Activated T-helper 1 cell treated with anti-CD3 and anti-CD28 coated beads, Interleukin-12 subunit alpha, Interleukin-12 subunit beta, Interleukin-2, Interleukin-4 antibody, amounts not matched to agents 30 ng/mL and 10 ng/mL and 1 ng/mL, durations not matched to agents 14 hours and 24 hours and 36 hours (primary cell): ENCODE measurements around the gene PA2G4. TPM values are rescaled to one million over a fixed set of nuclear protein-coding genes. Genes with fewer than 3 reads are reported as not detected.

Source experiments
- DNase-seq: peaks from one replicate; pipeline ENCODE4 v3.0.0; 2021; ENCODE audit warnings: low spot score
- H3K27ac Mint-ChIP-seq: one replicate; pipeline ENCODE4 v1.8.0; 2021; ENCODE audit warnings: mild to moderate bottlenecking, mixed read lengths
- H3K27me3 Mint-ChIP-seq: one replicate; pipeline ENCODE4 v1.8.0; 2022; ENCODE audit warnings: mild to moderate bottlenecking, moderate library complexity, mixed read lengths; ENCODE audit not compliant: insufficient read depth
- H3K36me3 Mint-ChIP-seq: one replicate; pipeline ENCODE4 v1.8.0; 2021; ENCODE audit warnings: low read depth, mixed read lengths
- H3K4me1 Mint-ChIP-seq: one replicate; pipeline ENCODE4 v1.8.0; 2021; ENCODE audit warnings: low read depth, mixed read lengths
- H3K4me3 Mint-ChIP-seq: one replicate; pipeline ENCODE4 v1.8.0; 2021; ENCODE audit warnings: mild to moderate bottlenecking, moderate library complexity, mixed read lengths
- H3K9me3 Mint-ChIP-seq: one replicate; pipeline ENCODE4 v1.8.0; 2021; ENCODE audit warnings: mixed read lengths
- intact Hi-C: fragments of 100-400 bp; cut with micrococcal nuclease; formaldehyde crosslinking; loops from one replicate; pipeline ENCODE4 v1.15.1; 2024
- total RNA-seq: library from RNA; stranded (reverse); gene quantifications from 2 replicates; pipeline ENCODE4 v1.2.3, GENCODE V29; 2022

PA2G4 gene
- total RNA-seq, 1 donor from 2014 or later = 419 TPM

DNA sequence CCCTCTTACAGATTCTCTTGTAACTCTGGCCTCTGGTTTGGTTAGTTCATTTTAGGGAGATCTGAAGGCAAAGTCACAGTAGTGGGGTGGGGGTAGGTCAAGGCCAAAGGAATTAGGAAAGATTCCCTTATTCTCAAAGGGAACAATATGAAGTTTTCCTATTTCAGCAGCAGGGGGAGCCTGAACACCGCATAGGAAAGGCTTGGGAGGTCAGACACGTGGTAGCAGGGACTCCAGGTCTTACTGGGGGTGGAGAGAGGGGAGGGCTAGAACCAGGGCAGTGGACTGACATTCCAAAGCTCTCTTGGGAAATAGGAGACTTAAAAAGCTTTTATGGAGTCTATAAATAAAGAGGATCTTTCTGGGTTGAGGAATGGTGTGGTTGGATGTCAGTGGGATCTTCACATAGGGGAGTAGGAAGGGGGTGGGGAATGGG is 15.0 kb downstream of the PA2G4 start:
- Mint-ChIP-seq H3K36me3 (peaks cover 27% of the 10 kb centered on the region), H3K27me3 (no peaks in the 10 kb centered on the region), H3K27ac (peak overlapping the region; percentile 82), H3K4me3 (peak overlapping the region; percentile 91), H3K4me1 (peaks cover 40% of the 10 kb centered on the region), H3K9me3 (no peaks in the 10 kb centered on the region)
- intact Hi-C loops = loop anchor here (1.0 to 5.0 kb wide), 15 partner anchors 70 to 1633 kb away; partner anchors contain the start of genes ANKRD52, APOF, ATP5F1B and CDK4
- peak; percentile 44 for DNase-seq

DNA sequence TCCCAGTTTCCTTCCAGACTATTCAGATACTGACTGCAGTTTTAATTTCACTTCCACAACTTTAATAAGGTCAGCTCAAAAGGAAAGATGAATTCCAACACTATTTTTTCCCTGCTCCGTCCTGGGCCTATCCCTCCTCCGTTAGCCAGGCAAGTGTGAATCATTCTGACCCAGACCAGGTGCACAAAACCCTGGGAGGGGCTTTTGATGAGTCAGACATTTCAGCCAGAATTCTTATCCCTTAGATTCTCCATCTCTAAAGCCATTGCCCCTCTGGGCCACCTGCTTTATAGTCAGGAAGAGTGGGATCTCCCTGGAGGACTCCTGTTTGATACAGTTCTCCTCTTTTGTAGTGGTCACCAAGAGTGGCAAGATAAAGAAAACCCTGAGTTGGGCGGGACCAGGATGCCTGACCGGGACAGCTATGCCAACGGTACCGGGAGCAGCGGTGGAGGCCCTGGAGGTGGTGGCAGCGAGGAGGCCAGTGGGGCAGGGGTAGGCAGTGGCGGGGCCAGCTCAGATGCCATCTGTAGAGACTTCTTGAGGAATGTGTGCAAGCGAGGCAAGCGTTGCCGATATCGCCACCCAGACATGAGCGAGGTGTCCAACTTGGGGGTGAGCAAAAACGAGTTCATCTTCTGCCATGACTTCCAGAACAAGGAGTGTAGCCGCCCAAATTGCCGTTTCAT is 15.9 kb downstream of the PA2G4 start:
- no peak overlapping the region for H3K27ac Mint-ChIP-seq
- no peak for DNase-seq
- H3K27me3 Mint-ChIP-seq = no peaks in the 10 kb centered on the region
- no peaks in the 10 kb centered on the region for H3K9me3 Mint-ChIP-seq
- no peak overlapping the region for H3K4me3 Mint-ChIP-seq
- H3K4me1 Mint-ChIP-seq = peaks cover 40% of the 10 kb centered on the region
- peaks cover 27% of the 10 kb centered on the region for H3K36me3 Mint-ChIP-seq
- intact Hi-C loops = no loop called here

DNA sequence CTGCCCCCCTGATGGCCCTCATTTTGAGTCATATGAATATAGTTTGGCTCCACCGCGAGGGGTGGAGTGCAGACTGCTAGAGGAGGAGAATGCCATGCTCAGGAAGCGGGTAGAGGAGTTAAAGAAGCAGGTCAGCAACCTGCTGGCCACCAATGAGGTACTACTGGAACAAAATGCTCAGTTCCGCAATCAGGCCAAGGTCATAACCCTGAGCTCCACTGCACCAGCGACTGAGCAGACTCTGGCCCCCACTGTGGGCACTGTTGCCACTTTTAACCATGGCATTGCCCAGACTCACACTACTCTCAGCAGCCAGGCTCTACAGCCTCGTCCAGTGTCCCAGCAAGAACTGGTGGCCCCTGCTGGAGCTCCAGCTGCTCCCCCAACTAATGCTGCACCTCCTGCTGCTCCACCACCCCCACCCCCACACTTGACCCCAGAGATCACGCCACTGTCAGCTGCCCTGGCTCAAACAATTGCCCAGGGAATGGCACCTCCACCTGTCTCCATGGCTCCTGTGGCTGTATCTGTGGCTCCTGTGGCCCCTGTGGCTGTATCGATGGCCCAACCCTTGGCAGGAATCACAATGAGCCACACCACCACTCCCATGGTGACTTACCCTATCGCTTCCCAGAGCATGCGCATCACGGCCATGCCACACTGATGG is 17.0 kb downstream of the PA2G4 start:
- Mint-ChIP-seq H3K27me3 (no peaks in the 10 kb centered on the region), H3K9me3 (no peaks in the 10 kb centered on the region), H3K36me3 (peaks cover 27% of the 10 kb centered on the region), H3K27ac (no peak overlapping the region), H3K4me1 (peaks cover 40% of the 10 kb centered on the region), H3K4me3 (no peak overlapping the region)
- intact Hi-C loops = no loop called here
- DNase-seq = no peak

DNA sequence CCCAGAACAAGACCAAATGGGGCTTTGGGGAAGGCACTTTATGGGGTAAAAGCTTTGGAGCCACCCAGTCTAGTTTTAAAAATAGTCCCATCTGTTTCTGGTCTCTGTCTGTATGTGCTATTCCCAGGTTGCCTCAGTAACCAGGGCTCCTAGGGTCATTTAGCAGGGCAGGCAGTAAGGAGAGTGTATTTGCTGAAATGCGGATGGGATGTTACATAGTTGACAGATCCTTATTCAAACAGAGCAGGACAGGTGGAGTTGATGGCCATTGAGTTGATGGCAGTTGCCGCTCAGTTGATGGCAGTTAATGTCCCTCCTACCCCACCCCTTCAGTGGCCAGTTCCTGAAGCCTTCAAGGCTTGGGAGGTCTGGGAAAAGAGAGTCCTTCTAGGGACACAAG is 18.3 kb downstream of the PA2G4 start:
- H3K9me3 Mint-ChIP-seq = no peaks in the 10 kb centered on the region
- H3K36me3 Mint-ChIP-seq = peaks cover 15% of the 10 kb centered on the region
- H3K4me3 Mint-ChIP-seq = no peak overlapping the region
- intact Hi-C loops = no loop called here
- H3K27ac Mint-ChIP-seq = no peak overlapping the region
- H3K4me1 Mint-ChIP-seq = peaks cover 52% of the 10 kb centered on the region
- H3K27me3 Mint-ChIP-seq = no peaks in the 10 kb centered on the region
- DNase-seq = no peak

DNA sequence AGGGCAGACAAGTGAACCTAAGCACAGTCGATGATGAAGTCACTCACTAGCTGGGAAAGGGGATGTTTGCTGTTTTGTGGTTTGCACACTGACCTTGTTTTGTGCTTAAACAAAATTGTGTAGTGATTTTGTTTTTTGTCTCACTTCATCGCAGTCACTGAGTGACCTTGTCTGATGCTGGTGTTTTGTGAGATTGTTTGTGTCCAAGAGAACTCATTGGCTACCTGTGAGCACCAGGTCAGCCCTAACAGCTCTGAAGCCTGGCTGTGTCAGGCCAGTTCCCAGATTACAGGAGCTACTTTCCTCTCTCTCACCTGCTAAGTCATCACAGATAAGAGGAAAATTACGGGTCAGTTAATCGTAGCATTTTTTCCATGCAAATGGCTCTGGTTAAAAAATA is 19.8 kb downstream of the PA2G4 start:
- H3K4me1 Mint-ChIP-seq = peaks cover 47% of the 10 kb centered on the region
- H3K9me3 Mint-ChIP-seq = no peaks in the 10 kb centered on the region
- no peaks in the 10 kb centered on the region for H3K27me3 Mint-ChIP-seq
- intact Hi-C loops = no loop called here
- peaks cover 10% of the 10 kb centered on the region for H3K36me3 Mint-ChIP-seq
- H3K4me3 Mint-ChIP-seq = no peak overlapping the region
- H3K27ac Mint-ChIP-seq = peak overlapping the region; percentile 43
- DNase-seq = no peak

DNA sequence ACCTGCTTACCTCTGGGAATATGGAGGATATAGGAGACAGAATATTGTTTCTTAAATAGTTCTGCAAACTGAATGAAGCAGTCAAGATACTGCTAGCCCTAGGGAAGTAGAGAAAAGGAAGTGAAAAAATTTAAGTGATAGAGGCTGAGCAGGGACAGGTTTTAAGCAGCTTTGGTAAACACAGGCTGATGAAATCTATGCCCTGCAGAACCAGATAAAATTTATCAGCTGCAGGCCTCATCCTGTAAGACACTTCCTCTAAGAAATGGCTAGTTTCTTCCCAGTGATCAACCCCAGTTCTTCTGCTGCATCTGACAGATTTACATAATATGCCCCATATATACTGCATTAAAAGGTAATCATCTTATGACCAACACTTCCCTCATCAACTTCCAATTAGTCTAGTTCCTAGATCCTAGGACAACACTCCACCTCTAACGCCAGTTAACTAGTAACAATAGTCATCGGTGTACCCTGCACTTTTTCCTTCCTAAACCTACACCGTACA is 22.4 kb downstream of the PA2G4 start:
- H3K27ac Mint-ChIP-seq = peak overlapping the region; percentile 94
- intact Hi-C loops = loop anchor here (1.0 to 2.0 kb wide), 9 partner anchors 8 to 342 kb away; partner anchors contain the start of genes ANKRD52, COQ10A, MYL6 and NABP2
- H3K4me3 Mint-ChIP-seq = peak overlapping the region; percentile 97
- H3K27me3 Mint-ChIP-seq = no peaks in the 10 kb centered on the region
- H3K9me3 Mint-ChIP-seq = no peaks in the 10 kb centered on the region
- peaks cover 22% of the 10 kb centered on the region for H3K36me3 Mint-ChIP-seq
- DNase-seq = no peak
- peaks cover 55% of the 10 kb centered on the region for H3K4me1 Mint-ChIP-seq

DNA sequence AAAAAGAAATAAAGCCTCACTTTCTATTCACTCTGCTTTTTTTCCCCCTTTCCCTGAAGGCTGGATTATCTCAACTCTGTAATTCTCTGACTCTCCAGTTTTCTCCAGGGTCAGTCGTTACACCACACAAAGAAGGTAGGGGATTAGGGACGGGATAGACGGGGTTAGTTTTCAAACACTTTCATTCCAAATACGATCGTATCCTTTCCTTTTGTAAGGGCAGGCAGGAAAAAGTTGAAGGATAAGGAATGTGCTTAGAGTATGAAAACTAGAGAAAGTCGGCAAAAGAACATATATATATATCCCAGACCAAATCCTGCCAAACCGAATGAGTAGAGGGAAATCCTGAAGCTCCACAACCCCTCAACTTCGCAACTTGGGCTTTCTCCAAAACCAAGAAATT is 23.1 kb downstream of the PA2G4 start:
- intact Hi-C loops = loop anchor here (1.0 to 2.0 kb wide), 3 partner anchors 131 to 341 kb away; partner anchors contain the start of genes ANKRD52, SARNP and SPRYD4
- Mint-ChIP-seq H3K4me3 (peak overlapping the region; percentile 97), H3K27me3 (no peaks in the 10 kb centered on the region), H3K4me1 (peaks cover 61% of the 10 kb centered on the region), H3K9me3 (no peaks in the 10 kb centered on the region), H3K36me3 (peaks cover 27% of the 10 kb centered on the region), H3K27ac (peak overlapping the region; percentile 94)
- no peak for DNase-seq

DNA sequence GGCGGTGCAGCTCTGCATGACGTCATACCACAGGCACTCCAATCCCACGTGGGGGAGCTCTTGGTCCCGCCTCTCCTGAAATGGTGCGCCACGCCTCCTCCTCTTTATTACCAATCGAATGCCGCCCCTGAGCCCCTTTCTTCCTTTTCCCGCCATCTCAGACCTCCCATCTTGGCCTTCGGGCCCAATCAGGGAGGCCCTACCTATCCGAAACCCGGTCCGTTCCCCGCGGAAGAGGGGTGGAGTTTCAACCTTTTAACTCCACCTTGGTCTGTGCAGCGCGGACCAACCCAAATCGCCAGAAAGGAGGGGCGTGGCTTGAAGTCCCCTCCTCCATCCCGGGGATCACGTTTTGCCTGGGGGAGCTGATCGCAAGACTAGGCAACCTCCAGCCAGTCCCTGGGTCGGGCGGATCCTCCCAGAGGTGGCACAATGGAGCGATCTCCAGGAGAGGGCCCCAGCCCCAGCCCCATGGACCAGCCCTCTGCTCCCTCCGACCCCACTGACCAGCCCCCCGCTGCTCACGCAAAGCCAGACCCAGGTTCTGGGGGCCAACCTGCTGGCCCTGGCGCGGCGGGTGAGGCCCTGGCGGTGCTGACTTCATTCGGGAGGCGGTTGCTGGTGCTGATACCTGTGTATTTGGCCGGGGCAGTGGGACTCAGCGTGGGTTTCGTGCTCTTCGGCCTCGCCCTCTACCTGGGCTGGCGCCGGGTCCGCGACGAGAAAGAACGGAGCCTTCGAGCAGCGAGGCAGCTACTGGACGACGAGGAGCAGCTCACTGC is 23.7 kb downstream of the PA2G4 start, which contains the start of gene ESYT1:
Gene ESYT1 (plus strand): TSS at position 380 of the 782 bp plus-strand sequence. CDS start 53 bp downstream, at position 433.
- peaks cover 62% of the 10 kb centered on the region for H3K4me1 Mint-ChIP-seq
- intact Hi-C loops = loop anchor here (1.0 to 2.0 kb wide), 5 partner anchors 24 to 341 kb away; partner anchors contain the start of genes ANKRD52, MYL6B, SARNP and SPRYD4

DNA sequence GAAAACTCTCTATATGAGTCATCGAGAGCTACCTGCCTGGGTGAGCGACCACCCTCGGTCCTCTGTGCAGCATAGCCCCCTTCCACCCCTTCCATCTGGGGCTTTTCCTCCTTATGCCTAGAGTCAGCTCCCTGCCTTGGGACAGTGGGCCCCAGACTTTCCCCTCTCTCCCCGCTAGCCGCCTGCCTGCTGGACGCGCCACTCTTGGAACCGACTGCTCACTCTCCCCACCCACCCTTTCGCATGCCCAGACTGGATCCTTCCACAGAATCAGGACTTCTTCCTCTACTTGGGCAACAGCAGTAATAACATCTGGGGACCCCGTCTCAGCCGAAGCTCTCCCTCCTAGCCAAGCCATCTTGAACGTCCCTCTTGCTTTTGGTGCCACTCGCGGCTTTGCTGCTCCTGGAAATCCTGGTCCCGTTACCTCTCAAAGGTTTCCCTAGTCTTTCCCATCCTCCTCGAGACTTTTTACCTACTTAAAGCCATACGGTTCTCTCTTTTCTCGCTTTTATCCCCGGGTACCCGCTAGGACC is 24.4 kb downstream of the PA2G4 start:
- Mint-ChIP-seq H3K27me3 (no peaks in the 10 kb centered on the region), H3K36me3 (peaks cover 34% of the 10 kb centered on the region), H3K9me3 (no peaks in the 10 kb centered on the region), H3K4me1 (peaks cover 67% of the 10 kb centered on the region), H3K27ac (peak overlapping the region; percentile 94), H3K4me3 (peak overlapping the region; percentile 97)
- intact Hi-C loops = loop anchor here (1.0 kb wide), 2 partner anchors 24 to 155 kb away; partner anchors contain the start of gene MYL6B
- DNase-seq = no peak

More for the DNA sequence above, 23.7 kb downstream of the PA2G4 start, which contains the start of gene ESYT1:
- H3K27me3 Mint-ChIP-seq = no peaks in the 10 kb centered on the region
- H3K9me3 Mint-ChIP-seq = no peaks in the 10 kb centered on the region
- peak within 1 kb of the TSS; percentile 97 for H3K4me3 Mint-ChIP-seq
- peaks cover 29% of the 10 kb centered on the region for H3K36me3 Mint-ChIP-seq
- H3K27ac Mint-ChIP-seq = peak within 1 kb of the TSS; percentile 94
- peak; percentile 98 for DNase-seq

DNA sequence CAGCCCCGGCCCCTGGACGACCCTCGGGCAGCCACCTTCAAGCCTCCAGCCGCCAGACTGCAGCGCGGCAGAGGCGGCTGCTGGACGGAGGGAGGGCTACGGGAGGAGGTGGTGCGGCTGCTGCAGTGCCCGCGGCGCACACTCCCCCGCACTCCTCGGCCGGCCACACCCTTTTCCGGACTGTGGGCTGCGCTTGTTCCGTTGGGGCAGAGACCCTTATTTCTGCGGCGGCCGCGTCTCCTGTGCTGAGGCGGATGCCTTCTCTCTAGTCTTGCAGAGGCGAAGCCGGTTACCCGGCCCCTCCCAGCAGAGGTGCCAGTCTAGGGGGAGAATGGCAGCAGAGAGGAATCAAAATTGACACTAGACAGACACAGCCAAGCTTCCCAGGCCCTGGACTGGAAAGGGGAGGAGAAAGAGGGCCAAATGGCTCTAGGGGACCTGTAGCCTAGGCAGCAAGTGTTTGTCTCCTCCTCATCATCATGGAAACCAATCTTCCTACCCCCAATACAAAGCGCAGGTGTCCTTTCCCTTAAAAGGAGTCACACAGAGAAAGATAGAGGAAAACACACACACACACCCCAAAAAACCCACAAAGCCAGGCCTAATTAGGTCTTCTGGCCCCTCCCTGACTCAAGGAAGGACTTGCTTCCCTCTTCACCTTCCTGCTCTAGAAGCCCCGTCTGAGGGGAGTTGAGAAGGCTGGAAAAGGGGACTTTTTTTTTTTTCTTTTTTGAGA is 25.0 kb downstream of the PA2G4 start:
- intact Hi-C loops = no loop called here
- H3K27me3 Mint-ChIP-seq = no peaks in the 10 kb centered on the region
- H3K27ac Mint-ChIP-seq = peak overlapping the region; percentile 94
- peaks cover 62% of the 10 kb centered on the region for H3K4me1 Mint-ChIP-seq
- DNase-seq = peak; percentile 72
- peak overlapping the region; percentile 97 for H3K4me3 Mint-ChIP-seq
- H3K9me3 Mint-ChIP-seq = no peaks in the 10 kb centered on the region
- peaks cover 41% of the 10 kb centered on the region for H3K36me3 Mint-ChIP-seq

DNA sequence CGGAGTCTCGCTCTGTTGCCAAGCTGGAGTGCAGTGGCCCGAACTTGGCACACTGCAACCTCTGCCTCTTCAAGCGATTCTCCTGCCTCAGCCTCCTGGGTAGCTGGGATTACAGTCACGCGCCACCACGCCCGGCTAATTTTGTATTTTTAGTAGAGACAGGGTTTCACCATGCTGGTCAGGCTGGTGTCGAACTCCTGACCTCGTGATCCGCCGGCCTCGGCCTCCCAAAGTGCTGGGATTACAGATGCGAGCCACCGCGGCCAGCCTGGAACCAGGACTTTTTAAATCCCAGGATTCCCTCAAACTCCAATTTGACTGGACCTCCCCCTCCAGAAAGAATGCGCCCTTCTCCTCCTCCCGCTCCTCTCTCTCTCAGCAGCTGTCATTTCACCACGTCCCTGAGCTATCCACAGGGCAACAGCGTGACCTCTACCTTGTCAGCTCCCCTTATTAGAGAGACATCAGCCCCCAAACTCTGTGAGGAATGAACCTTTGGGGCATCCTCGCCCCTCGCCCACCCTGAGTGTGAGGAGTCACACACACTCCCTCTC is 25.7 kb downstream of the PA2G4 start:
- Mint-ChIP-seq H3K4me3 (peak overlapping the region; percentile 97), H3K4me1 (peaks cover 61% of the 10 kb centered on the region), H3K27ac (peak overlapping the region; percentile 94), H3K9me3 (no peaks in the 10 kb centered on the region), H3K27me3 (no peaks in the 10 kb centered on the region), H3K36me3 (peaks cover 42% of the 10 kb centered on the region)
- DNase-seq = no peak
- intact Hi-C loops = no loop called here
